ENCODE data around the gene TFCP2L1.
A peak's percentile ranks its signal among the peaks of the same experiment; 100 is the strongest.

Gene TFCP2L1

DNA sequence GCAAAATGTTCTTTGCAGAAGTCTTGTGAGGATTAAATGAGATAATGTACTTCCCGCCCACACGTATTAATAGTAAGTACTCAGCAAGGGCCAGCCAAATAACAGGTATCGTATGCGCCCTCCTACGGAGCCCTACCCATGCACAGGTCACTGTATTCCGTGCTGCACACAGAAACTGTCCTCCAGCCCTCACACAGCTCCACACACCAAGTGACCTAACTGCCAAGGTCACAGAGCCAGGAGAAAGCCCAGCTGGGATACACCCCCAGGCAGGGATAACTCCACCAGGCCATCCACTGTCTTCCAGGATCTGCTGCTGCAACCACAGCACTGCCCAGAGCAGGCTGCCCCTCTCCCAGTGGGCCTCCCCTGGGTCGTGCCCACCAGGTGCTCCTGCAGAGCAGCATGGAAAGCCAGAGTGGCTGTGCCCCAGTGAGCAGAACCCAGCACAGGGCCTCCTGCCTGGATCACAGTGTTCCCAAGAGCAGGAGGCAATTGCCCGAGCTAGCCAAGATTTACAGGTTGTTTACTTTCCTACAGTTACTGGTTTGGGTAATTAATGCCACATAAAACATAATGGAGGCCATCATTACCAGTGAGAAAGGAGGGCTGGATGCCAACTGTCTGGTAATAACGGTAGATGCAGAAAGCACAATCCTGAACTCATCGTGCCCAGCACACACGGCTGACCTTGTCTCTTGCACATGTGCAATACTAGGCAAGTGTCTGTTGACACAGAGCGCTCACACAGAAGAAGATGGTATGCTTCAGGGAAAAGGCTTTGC is 24.4 kb downstream of the TFCP2L1 start:
- DNase-seq = peak; percentile 59

GRCh38 chr2:121258051-121258450 is 27.0 kb downstream of the TFCP2L1 start:
- DNase-seq = no peak

DNA sequence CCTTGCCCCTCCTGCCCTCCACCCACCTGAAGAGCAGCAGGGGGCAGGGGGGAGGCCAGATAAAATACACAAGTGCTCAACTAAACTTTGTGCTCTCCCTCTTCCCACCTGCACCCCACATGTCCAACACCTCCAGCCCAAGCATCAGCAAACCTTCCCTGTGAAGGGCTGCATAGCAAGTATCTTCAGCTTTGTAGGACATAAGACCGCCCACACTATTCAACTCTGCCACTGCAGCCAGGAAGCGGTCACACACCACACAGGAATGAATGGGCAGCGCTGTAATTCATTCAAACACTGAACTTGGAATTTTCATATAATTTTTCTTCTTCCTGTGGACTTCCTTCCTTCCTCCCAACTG is 27.5 kb downstream of the TFCP2L1 start:
- DNase-seq = no peak

GRCh38 chr2:121256720-121257479 is 28.1 kb downstream of the TFCP2L1 start:
- DNase-seq = no peak

DNA sequence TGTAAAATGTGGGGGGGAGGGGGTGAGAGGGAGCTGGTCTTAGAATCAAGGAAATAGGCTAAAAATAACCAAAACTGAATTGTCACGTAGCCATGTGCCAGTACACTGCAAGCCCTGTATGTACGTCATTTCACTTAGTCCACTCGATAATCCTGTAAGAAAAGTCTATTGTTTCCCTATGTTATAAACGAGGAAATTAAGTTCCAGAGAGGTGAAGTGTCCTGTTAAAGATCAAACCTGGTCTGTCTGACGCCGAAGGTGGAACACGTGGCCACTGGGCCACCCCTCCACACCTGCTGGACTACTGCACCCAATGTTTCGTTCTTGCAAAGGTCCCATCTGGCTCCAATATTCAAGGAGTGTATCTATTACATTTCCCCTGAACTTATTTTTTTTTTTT is 29.6 kb downstream of the TFCP2L1 start:
- DNase-seq = no peak

DNA sequence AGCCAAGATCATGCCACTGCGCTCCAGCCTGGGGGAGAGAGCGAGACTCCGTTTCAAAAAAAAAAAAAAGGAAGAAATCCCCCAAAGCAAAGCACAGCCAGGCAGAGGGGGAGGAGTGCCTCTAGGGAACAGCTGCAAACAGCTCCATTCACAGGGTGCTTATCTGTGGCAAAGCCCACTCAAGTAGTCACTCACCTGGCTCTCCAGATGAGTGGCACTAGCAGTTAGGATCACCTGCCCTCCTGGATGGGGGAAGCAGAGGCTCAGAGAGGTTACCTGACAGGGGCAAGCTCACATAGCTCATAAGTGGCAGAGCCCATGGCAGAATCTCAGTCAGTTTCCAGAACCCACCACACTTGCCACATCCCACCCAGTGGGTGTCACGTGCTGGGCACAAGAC is 30.3 kb downstream of the TFCP2L1 start:
- DNase-seq = no peak

DNA sequence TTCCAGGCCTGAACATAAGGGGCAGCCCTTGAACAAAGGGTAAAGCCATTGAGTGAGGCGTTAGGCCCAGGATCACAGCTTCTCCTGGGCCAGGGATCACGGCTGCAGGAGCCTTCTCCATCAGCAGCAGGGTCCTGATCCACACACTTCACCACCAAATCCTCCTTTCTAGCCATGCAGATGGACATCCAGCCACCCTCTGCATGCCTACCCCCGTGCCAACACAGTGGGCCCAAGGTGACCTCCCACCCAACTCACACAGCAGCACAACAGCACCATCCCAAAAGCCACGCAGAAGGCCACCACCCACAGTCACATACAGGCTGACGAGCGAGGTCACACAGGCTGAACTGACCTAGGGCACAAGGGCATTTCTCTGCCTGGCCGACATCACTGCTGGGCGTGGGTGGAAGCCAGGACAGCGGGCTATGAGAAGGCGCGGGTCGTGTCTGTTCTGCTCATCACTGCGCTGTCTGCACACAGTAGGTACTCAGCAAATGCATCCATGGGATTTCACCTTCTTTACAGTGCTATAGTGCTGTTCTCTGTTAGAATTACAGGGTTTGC is 31.2 kb downstream of the TFCP2L1 start:
- DNase-seq = no peak

DNA sequence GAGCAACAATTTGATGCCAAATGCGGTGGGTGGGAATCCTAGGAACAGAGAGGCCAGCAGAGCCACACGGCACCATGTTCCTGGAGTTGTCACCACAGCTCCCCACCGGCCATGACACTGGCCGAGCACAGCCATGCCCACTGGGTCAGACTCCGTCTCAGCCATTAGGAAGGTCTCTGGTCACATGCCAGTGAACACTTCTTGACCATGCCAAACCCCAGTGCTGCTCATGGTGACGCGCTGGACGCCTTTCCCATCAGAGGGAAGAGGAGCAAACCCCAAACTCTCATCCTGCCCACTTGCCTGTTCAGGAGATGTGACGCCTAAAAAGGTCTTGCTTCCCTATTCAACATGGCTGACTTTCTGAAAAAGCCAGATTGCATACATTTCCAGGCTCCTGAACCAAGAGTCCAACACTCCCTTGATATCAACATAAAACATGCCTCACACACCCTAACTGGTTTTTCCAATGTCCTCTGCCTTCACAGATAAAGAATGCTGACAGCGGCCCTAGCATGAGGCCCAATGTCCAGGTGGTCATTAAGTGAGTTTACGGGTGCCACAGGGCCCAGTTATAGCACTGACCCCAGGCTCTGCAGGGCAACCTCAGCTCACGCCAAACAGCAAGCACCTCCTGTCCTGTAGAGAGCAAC is 31.9 kb downstream of the TFCP2L1 start:
- no peak for DNase-seq

DNA sequence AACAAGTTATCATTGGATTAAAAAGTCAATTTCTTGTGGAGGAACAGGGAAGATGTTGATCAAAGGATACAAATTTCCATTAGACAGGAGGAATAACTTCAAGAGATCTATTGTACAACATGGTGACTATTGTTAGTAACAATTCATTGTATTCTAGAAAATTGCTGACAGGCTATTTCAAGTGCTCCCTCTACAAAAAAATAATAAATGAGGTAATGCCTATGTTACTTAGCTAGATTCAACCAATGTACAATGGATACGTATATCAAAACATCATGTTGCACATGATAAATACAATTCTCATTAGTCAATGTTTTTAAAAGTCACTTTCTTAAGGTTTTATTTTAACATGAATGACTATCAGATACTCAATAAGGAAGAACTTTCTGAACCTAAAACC is 33.5 kb downstream of the TFCP2L1 start:
- no peak for DNase-seq

DNA sequence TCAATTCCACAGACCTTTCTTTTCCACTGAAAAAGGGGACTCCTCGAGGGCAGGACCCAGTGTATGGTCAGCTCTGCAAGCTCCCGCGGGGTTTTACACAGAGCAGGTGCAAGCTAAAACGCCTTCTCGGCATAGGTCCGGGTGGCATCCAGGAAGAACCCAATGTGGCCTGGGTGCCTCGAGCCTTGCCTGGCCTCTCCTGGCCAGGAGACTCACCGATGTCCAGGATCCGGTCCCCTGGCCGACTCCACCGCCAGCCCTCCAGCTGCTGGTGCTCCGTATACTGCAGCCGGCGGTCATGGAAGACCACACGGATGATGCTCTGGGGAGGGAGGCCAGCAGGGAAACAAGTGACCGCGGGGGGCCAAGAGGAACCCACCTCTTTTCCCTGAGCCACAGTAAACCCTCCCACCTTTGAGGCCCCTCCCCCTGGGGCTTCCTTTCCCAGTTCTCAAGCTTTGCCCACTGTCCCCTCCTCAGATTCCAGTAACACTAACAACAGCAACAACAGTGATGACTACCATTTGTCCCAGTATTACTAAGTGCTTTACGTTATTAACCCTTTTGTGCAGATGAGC is 36.1 kb downstream of the TFCP2L1 start:
- no peak for DNase-seq

GRCh38 chr2:121247971-121248370 is 37.0 kb downstream of the TFCP2L1 start:
- DNase-seq = no peak

DNA sequence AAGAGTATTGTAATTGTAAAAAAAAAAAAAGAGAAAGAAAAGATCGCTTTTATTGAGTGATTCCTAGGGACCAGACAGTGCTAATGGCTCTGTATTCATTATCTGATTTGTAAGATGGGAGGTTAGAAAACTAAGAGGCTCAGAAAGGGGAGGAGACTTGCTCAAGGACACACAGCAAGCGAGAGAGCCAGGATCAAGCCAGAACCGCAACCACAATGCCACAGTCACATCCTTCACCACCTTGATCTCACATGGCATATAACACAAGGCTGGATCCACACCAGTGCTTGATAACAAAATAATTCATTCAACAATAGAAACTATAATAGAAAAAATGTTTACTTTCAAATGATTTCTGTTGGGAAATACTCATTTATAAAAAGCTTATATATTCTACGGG is 37.5 kb downstream of the TFCP2L1 start:
- no peak for DNase-seq

DNA sequence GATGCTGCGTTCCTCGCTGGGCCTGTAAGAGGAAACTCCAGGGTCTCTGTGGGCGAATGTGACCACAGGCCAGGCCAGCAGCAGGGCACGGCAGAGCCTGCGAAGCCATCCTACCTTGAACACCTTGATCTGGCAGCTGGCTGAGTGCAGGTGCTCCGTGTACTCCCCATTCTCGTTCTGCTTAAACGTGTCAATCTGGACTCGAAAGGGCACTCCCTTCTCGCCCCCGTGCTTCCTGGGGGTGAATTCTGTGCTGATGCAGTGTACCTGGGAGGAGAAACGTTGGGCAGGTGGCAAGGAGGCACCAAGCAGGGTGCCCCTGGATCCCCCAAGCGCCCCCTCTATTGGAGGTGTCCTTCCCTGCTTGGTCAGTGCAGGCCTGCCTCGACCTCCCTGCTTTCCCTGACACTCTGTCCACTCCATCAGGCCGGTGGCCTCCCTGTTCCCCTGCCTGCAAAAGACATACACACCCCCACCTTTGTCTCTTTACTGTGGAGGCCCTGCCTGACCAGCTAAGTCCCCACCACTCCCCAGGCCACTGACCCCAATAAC is 38.2 kb downstream of the TFCP2L1 start:
- no peak for DNase-seq

GRCh38 chr2:121245913-121246312 is 39.1 kb downstream of the TFCP2L1 start:
- no peak for DNase-seq

- DNase-seq = no peak
These were observed 39.7 kb downstream of the TFCP2L1 start for GRCh38 chr2:121245120-121245820.

DNA sequence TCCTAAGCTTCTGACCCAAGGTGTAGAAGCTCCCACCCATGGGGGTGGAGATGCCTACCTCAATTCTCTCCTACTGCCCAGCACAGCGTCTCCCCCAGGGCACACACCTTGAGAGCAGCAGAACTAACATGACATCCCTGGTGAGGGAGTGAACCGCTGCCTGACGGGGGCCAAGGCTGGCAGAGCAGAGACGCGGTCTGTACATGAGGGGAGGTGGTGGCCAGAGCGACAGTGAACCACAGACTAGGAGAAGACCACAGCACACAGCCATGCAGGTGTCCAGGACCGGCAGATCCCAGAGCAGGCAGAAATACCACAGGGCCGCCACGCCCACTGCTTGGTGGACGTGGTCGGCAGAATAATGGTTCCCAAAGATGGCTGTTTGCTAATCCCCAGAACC is 40.4 kb downstream of the TFCP2L1 start:
- DNase-seq = no peak

GRCh38 chr2:121243821-121244460 is 41.1 kb downstream of the TFCP2L1 start:
- no peak for DNase-seq

GRCh38 chr2:121242976-121243375 is 42.0 kb downstream of the TFCP2L1 start:
- DNase-seq = no peak

DNA sequence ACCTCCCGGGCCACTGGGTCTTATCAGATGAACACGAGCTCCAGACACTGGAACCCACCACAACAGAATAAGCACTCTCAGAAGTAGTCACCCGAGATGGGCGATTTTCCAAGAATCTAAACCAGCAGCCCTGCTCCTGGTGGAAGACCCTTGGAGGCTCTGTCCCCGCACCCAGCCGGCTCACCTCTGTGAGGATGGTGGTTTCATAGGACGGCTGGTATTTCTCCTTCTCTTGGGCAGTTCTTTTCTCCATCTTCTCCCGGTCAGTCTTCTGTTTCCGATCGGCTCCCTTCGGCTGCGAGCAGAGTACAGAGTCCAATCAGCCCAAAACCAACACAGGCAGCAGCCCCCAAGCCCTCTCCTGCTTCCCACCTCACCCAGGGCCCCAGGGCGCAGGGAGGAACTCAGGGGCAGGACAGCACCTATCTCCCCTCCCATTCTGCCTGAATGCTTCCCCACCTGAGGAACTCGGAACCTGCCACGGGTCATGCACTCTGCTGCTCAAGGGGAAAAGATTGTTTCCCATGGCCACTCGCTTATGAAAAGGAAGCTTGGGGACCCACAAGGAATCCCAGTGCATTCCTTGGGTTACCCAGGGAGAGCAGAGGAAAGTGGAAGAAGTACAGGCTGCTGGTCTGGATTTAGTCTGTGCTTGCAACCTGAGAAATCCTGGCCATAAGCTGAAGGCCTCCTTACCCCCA is 42.7 kb downstream of the TFCP2L1 start:
- DNase-seq = no peak

- DNase-seq = peak; percentile 76
These were observed 43.5 kb downstream of the TFCP2L1 start for GRCh38 chr2:121241466-121241865.

GRCh38 chr2:121240436-121240835 is 44.6 kb downstream of the TFCP2L1 start:
- DNase-seq = no peak

Measured in NCI-H1694 treated with DMSO at 0.1 percent for 48 hours (cell line).